NCI-H2227 (cell line): ENCODE measurements around the gene TCAP.
"Not testable (repeated sequence)": the region's sequence is repeated elsewhere in the genome, so short reads cannot be mapped to it uniquely, and the experiment has no call there.

Experiments
- DNase-seq: peaks from one replicate; lab custom pipeline; 2025; ENCODE audit not compliant: unreplicated experiment; lab: John Stamatoyannopoulos, UW

The TCAP gene

GRCh38 chr17:39702901-39703893, 38.0 kb downstream of the TCAP start:
- no peak for DNase-seq

GRCh38 chr17:39703913-39704312, 38.8 kb downstream of the TCAP start:
- DNase-seq, result no peak

- no peak for DNase-seq
Observed at GRCh38 chr17:39704821-39705551, 39.8 kb downstream of the TCAP start.

GRCh38 chr17:39705786-39706348, 40.7 kb downstream of the TCAP start:
- no peak for DNase-seq

- no peak for DNase-seq
Observed at GRCh38 chr17:39706383-39706782, 41.2 kb downstream of the TCAP start.

GRCh38 chr17:39706921-39707337, 41.8 kb downstream of the TCAP start:
- no peak for DNase-seq

- DNase-seq, result no peak
Observed at GRCh38 chr17:39709319-39709997, 44.3 kb downstream of the TCAP start.

GRCh38 chr17:39709998-39710964, 45.1 kb downstream of the TCAP start:
- DNase-seq, result no peak

- DNase-seq, result not testable (repeated sequence)
Observed at GRCh38 chr17:39711071-39711470, 45.9 kb downstream of the TCAP start.

GRCh38 chr17:39711851-39712250, 46.7 kb downstream of the TCAP start:
- DNase-seq, result no peak

- no peak for DNase-seq
Observed at GRCh38 chr17:39714234-39714633, 49.1 kb downstream of the TCAP start.

- DNase-seq, result no peak
Observed at GRCh38 chr17:39715375-39716072, 50.4 kb downstream of the TCAP start.
